Parathyroid adenoma (tissue), 2 donors: Measurements from ENCODE around the gene MSI2.

Experiments used
- H2AFZ ChIP-seq: fragments of 300-600 bp; sonication (generic); one replicate; pipeline ENCODE4 v1.7.0; 2017; ENCODE audit warnings: antibody characterized with exemption, mild to moderate bottlenecking
- H3K27ac ChIP-seq: fragments of 300-600 bp; sonication (generic); one replicate; pipeline ENCODE4 v1.7.0; 2017
- H3K27me3 ChIP-seq: fragments of 300-600 bp; sonication (generic); one replicate; pipeline ENCODE4 v1.7.0; 2017; ENCODE audit warnings: low read length; ENCODE audit not compliant: control insufficient read depth, insufficient read depth
- H3K36me3 ChIP-seq: fragments of 300-600 bp; sonication (generic); one replicate; pipeline ENCODE4 v1.7.0; 2017; ENCODE audit warnings: low read length; ENCODE audit not compliant: control insufficient read depth, insufficient read depth
- H3K4me1 ChIP-seq: fragments of 300-600 bp; sonication (generic); one replicate; pipeline ENCODE4 v1.7.0; 2017; ENCODE audit warnings: control low read depth
- H3K4me2 ChIP-seq: fragments of 300-600 bp; sonication (generic); one replicate; pipeline ENCODE4 v1.7.0; 2017; ENCODE audit warnings: low read length
- H3K4me3 ChIP-seq: fragments of 300-600 bp; sonication (generic); one replicate; pipeline ENCODE4 v1.7.0; 2017; ENCODE audit warnings: low read depth, low read length
- H3K79me2 ChIP-seq: fragments of 300-600 bp; sonication (generic); one replicate; pipeline ENCODE4 v1.7.0; 2017; ENCODE audit warnings: control low read depth
- H3K9ac ChIP-seq: fragments of 300-600 bp; sonication (generic); one replicate; pipeline ENCODE4 v1.7.0; 2017; ENCODE audit warnings: mild to moderate bottlenecking
- H3K9me3 ChIP-seq: fragments of 300-600 bp; sonication (generic); one replicate; pipeline ENCODE4 v1.7.0; 2017; ENCODE audit warnings: low read length; ENCODE audit not compliant: control insufficient read depth
- TF ChIP-seq, protein P1 (sequence below): fragments of 300-600 bp; sonication (generic); IDR thresholded peaks from one replicate; pipeline ENCODE4 v1.7.0; 2017; ENCODE audit warnings: antibody characterized with exemption, mild to moderate bottlenecking
- donor health status: primary hyperparathyroidism.

Gene MSI2

GRCh38 chr17:57269598-57270255 is 13.4 kb downstream of the MSI2 start:
- Histone ChIP-seq H2AFZ (no peak overlapping the region), H3K4me3 (no peak overlapping the region), H3K9me3 (no peaks in the 10 kb centered on the region), H3K4me1 (peaks cover 31% of the 10 kb centered on the region), H3K79me2 (peaks cover 67% of the 10 kb centered on the region), H3K27ac (peak overlapping the region; percentile 4), H3K9ac (no peak overlapping the region), H3K4me2 (no peak overlapping the region), H3K36me3 (no peaks in the 10 kb centered on the region), H3K27me3 (no peaks in the 10 kb centered on the region)
- TF ChIP-seq, protein P1, sequence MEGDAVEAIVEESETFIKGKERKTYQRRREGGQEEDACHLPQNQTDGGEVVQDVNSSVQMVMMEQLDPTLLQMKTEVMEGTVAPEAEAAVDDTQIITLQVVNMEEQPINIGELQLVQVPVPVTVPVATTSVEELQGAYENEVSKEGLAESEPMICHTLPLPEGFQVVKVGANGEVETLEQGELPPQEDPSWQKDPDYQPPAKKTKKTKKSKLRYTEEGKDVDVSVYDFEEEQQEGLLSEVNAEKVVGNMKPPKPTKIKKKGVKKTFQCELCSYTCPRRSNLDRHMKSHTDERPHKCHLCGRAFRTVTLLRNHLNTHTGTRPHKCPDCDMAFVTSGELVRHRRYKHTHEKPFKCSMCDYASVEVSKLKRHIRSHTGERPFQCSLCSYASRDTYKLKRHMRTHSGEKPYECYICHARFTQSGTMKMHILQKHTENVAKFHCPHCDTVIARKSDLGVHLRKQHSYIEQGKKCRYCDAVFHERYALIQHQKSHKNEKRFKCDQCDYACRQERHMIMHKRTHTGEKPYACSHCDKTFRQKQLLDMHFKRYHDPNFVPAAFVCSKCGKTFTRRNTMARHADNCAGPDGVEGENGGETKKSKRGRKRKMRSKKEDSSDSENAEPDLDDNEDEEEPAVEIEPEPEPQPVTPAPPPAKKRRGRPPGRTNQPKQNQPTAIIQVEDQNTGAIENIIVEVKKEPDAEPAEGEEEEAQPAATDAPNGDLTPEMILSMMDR = no peak

DNA sequence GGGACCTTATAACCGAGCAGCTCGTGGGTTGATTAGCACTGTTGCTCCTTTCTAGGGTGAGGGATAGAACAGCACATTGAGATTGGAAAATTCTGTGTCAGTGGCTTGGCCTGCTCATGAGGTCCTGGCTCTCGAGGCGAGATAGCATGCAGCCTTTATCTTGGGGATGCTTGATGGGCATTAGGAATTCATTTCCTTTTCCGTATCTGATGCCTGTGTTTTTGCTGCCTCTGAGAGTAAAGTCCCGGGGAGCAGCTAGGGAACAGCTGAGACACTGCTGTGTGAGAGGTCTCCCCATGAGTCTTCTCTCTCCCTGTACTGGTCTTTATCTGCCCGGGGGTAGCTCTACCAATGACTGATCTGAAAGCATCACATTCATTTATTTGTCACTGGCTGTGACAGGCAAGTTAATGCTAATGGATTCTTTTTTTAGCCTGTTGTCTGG is 14.5 kb downstream of the MSI2 start:
- TF ChIP-seq, protein P1 = no peak
- Histone ChIP-seq H3K79me2 (peaks cover 67% of the 10 kb centered on the region), H3K27ac (peak overlapping the region; percentile 2), H3K4me3 (no peak overlapping the region), H3K4me2 (no peak overlapping the region), H3K9me3 (no peaks in the 10 kb centered on the region), H3K36me3 (no peaks in the 10 kb centered on the region), H2AFZ (no peak overlapping the region), H3K9ac (no peak overlapping the region), H3K4me1 (peaks cover 29% of the 10 kb centered on the region), H3K27me3 (no peaks in the 10 kb centered on the region)

DNA sequence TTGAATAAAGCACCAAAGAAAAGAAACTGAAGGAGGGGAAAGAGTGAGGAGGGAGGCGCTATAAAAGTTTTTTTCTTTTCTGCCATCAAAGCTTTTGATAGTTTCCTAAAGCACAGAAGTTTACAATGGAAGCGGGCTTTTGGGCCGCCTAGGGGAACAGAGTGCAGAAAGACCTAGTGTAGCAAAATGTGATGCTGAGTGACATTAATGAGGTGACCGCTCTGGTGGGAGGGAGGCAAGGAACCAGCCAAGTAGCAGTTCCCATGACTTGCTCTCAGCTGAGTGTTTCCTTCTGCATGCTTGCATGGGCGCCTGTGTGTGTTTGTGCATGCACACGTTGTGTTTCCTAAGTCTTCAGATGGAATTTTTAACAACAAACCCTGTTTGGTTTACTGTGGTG is 15.5 kb downstream of the MSI2 start:
- H3K4me2 ChIP-seq = no peak overlapping the region
- H2AFZ ChIP-seq = no peak overlapping the region
- H3K9ac ChIP-seq = no peak overlapping the region
- H3K4me1 ChIP-seq = peaks cover 25% of the 10 kb centered on the region
- H3K36me3 ChIP-seq = no peaks in the 10 kb centered on the region
- H3K4me3 ChIP-seq = no peak overlapping the region
- H3K79me2 ChIP-seq = peaks cover 64% of the 10 kb centered on the region
- TF ChIP-seq, protein P1 = no peak
- H3K27ac ChIP-seq = no peak overlapping the region
- no peaks in the 10 kb centered on the region for H3K27me3 ChIP-seq
- no peaks in the 10 kb centered on the region for H3K9me3 ChIP-seq

DNA sequence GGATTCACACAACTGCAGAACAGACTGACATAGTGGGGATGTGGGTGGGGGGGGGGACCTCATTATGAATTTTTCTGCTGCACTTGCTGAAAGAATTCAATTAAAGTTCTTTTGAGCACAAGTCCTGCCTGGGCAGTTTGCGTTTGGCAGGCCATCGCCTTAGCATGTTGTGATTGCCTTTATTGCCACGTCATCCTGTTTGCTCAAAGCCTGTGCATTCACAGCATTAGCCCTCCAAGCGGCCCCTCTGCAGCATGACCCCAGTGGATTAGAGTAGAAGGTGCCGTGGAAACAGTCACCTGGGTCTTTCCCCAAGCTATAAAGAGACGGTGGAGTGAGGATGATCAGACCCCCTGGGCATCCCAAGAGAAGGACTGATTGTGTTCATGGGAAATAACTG is 17.2 kb downstream of the MSI2 start:
- H3K27me3 ChIP-seq = no peaks in the 10 kb centered on the region
- no peak overlapping the region for H3K9ac ChIP-seq
- TF ChIP-seq, protein P1 = no peak
- H3K4me3 ChIP-seq = no peak overlapping the region
- H3K9me3 ChIP-seq = no peaks in the 10 kb centered on the region
- no peaks in the 10 kb centered on the region for H3K36me3 ChIP-seq
- H2AFZ ChIP-seq = no peak overlapping the region
- no peak overlapping the region for H3K4me2 ChIP-seq
- H3K79me2 ChIP-seq = peaks cover 61% of the 10 kb centered on the region
- H3K4me1 ChIP-seq = peaks cover 24% of the 10 kb centered on the region
- no peak overlapping the region for H3K27ac ChIP-seq

- peaks cover 61% of the 10 kb centered on the region for H3K79me2 ChIP-seq
- H3K27me3 ChIP-seq = no peaks in the 10 kb centered on the region
- H3K36me3 ChIP-seq = no peaks in the 10 kb centered on the region
- H3K9ac ChIP-seq = no peak overlapping the region
- H3K9me3 ChIP-seq = no peaks in the 10 kb centered on the region
- no peak overlapping the region for H2AFZ ChIP-seq
- TF ChIP-seq, protein P1 = no peak
- H3K4me2 ChIP-seq = no peak overlapping the region
- H3K4me3 ChIP-seq = no peak overlapping the region
- peaks cover 25% of the 10 kb centered on the region for H3K4me1 ChIP-seq
- no peak overlapping the region for H3K27ac ChIP-seq
Observed at GRCh38 chr17:57274162-57274561, 17.8 kb downstream of the MSI2 start.
